LHCN-M2 (cell line): ENCODE data around the gene ADGRG1. TPM values are rescaled to one million over a fixed set of nuclear protein-coding genes. Genes with fewer than 3 reads are reported as not detected.
"Not testable (repeated sequence)": the region's sequence is repeated elsewhere in the genome, so short reads cannot be mapped to it uniquely, and the experiment has no call there.

Source experiments
- DNase-seq: peaks from one replicate; pipeline ENCODE4 v3.0.0-alpha.2; 2012; ENCODE audit warnings: low read depth
- polyA plus RNA-seq: library from polyadenylated mRNA; unstranded; fragments of >200 nt; gene quantifications from one replicate; pipeline ENCODE4 v1.2.1, GENCODE V29; 2012; ENCODE audit warnings: missing spikeins
- total RNA-seq: library from RNA; depleted of rRNA; stranded (reverse); fragments of >200 nt; gene quantifications from 2 replicates; pipeline ENCODE4 v1.2.3, GENCODE V29; 2014; rRNA removed

ADGRG1 gene
- total RNA-seq = 1.3 and 5.5 TPM in 2 replicates
- 2.2 TPM for polyA plus RNA-seq

GRCh38 chr16:57628008-57628781 lies at the start of gene ADGRG1:
ADGRG1 (plus strand) TSS chr16:57628630; CDS start chr16:57650288, 21,658 bp downstream.
- peak; percentile 93 for DNase-seq

- DNase-seq = no peak
These were observed 49.1 kb upstream of the ADGRG1 start for GRCh38 chr16:57579361-57579665.

- DNase-seq = no peak
These were observed 43.3 kb upstream of the ADGRG1 start for GRCh38 chr16:57585051-57585687.

GRCh38 chr16:57588831-57589230 lies 39.6 kb upstream of the ADGRG1 start:
- DNase-seq = no peak

GRCh38 chr16:57589374-57589773 lies 39.1 kb upstream of the ADGRG1 start:
- DNase-seq = no peak

GRCh38 chr16:57590654-57591085 lies 37.8 kb upstream of the ADGRG1 start:
- DNase-seq = peak; percentile 41

GRCh38 chr16:57591086-57591869 lies 37.2 kb upstream of the ADGRG1 start:
- peak; percentile 69 for DNase-seq

- no peak for DNase-seq
These were observed 36.5 kb upstream of the ADGRG1 start for GRCh38 chr16:57591870-57592485.

- DNase-seq = no peak
These were observed 35.8 kb upstream of the ADGRG1 start for GRCh38 chr16:57592591-57593003.

- no peak for DNase-seq
These were observed 35.4 kb upstream of the ADGRG1 start for GRCh38 chr16:57593021-57593420.

- DNase-seq = no peak
These were observed 34.4 kb upstream of the ADGRG1 start for GRCh38 chr16:57593990-57594389.

GRCh38 chr16:57594531-57595031 lies 33.8 kb upstream of the ADGRG1 start:
- no peak for DNase-seq

GRCh38 chr16:57596234-57596633 lies 32.2 kb upstream of the ADGRG1 start:
- DNase-seq = not testable (repeated sequence)

GRCh38 chr16:57598437-57598836 lies 30.0 kb upstream of the ADGRG1 start:
- DNase-seq = no peak

- DNase-seq = no peak
These were observed 28.2 kb upstream of the ADGRG1 start for GRCh38 chr16:57600048-57600835.

GRCh38 chr16:57600952-57601580 lies 27.4 kb upstream of the ADGRG1 start:
- DNase-seq = no peak

- peak; percentile 63 for DNase-seq
These were observed 26.5 kb upstream of the ADGRG1 start for GRCh38 chr16:57601801-57602478.

GRCh38 chr16:57603115-57604024 lies 25.1 kb upstream of the ADGRG1 start:
- DNase-seq = no peak

GRCh38 chr16:57604177-57604576 lies 24.3 kb upstream of the ADGRG1 start:
- DNase-seq = no peak
